ENCODE data around the gene PSME3. TPM values are rescaled to one million over a fixed set of nuclear protein-coding genes. Genes with fewer than 3 reads are reported as not detected.

The PSME3 gene
- total and polyA plus RNA-seq, 2 of the 13 experiments (the other 11 are each of a cell fraction or from before 2014, with no cell fraction given): 66.3 to 135 TPM

DNA sequence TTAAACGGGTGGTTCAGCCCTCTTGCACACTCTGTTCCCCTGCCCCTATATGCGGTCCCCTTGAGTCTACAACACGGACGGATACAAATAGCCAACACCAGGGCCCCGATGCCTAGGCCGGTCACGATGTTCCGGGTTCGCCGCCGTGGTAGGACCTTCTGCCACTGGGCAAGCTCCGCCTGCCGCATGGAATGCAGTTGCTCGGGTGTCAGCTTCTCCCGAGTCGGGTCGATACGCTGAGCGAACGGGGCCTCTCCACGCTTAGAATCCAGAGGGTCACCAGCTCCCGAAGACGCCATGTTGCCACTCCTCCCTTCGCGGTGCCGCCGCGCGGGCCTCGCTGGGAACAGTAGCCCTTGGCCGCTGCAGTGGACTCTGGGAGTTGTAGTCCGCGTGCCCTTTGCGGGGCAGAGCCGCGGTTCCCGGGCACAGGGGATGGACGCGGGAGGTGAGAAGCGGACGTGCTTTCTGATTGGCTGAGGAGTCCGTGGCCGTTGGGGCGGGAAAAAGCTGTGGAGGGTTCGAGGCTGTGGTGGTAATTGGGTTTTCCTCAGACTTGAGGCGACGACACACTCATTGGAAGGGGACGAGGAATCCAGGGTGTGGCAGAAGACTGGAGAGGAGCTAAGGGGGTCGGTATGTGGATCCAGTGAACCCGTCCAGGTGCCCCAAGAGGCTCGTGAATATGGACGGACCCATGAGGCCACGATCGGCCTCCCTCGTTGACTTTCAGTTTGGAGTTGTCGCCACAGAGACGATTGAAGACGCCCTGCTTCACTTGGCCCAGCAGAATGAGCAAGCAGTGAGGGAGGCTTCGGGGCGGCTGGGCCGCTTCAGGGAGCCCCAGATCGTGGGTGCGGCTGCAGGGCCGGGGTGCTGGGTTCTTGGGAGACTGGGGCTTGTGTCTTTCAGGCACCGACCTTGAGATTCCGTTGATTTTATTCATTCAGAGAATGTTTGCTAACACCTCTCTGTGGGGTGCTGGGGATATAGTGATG, 34.5 kb upstream of the PSME3 start, which contains the start of the genes CNTD1 and COA3 (continued):
- TF ChIP-seq CHD2 (IDR thresholded peaks at IDR 0.05; ENCODE audit: low read depth, low read length): peak; percentile 60
- TF ChIP-seq, protein P1, sequence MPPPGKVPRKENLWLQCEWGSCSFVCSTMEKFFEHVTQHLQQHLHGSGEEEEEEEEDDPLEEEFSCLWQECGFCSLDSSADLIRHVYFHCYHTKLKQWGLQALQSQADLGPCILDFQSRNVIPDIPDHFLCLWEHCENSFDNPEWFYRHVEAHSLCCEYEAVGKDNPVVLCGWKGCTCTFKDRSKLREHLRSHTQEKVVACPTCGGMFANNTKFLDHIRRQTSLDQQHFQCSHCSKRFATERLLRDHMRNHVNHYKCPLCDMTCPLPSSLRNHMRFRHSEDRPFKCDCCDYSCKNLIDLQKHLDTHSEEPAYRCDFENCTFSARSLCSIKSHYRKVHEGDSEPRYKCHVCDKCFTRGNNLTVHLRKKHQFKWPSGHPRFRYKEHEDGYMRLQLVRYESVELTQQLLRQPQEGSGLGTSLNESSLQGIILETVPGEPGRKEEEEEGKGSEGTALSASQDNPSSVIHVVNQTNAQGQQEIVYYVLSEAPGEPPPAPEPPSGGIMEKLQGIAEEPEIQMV (CRISPR knock-in tag; IDR thresholded peaks at IDR 0.05; ENCODE audit: low read depth): peak; percentile 92
- TF ChIP-seq, protein P2, sequence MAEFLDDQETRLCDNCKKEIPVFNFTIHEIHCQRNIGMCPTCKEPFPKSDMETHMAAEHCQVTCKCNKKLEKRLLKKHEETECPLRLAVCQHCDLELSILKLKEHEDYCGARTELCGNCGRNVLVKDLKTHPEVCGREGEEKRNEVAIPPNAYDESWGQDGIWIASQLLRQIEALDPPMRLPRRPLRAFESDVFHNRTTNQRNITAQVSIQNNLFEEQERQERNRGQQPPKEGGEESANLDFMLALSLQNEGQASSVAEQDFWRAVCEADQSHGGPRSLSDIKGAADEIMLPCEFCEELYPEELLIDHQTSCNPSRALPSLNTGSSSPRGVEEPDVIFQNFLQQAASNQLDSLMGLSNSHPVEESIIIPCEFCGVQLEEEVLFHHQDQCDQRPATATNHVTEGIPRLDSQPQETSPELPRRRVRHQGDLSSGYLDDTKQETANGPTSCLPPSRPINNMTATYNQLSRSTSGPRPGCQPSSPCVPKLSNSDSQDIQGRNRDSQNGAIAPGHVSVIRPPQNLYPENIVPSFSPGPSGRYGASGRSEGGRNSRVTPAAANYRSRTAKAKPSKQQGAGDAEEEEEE (CRISPR knock-in tag; IDR thresholded peaks at IDR 0.05; ENCODE audit: borderline replicate concordance): no peak
- TF ChIP-seq, protein P3, sequence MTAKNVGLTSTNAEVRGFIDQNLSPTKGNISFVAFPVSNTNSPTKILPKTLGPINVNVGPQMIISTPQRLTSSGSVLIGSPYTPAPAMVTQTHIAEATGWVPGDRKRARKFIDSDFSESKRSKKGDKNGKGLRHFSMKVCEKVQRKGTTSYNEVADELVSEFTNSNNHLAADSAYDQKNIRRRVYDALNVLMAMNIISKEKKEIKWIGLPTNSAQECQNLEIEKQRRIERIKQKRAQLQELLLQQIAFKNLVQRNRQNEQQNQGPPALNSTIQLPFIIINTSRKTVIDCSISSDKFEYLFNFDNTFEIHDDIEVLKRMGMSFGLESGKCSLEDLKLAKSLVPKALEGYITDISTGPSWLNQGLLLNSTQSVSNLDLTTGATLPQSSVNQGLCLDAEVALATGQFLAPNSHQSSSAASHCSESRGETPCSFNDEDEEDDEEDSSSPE (CRISPR knock-in tag; IDR thresholded peaks at IDR 0.05): peak; percentile 99
- TF ChIP-seq MAZ (IDR thresholded peaks at IDR 0.05; ENCODE audit: borderline replicate concordance, low read depth, low read length): peak; percentile 62; the same call in 1 of the 2 replicates
- peak; percentile 93 for TF ChIP-seq MAZ (CRISPR knock-in tag; IDR thresholded peaks at IDR 0.05; ENCODE audit: low read depth)
- TF ChIP-seq KLF12 (CRISPR knock-in tag; IDR thresholded peaks at IDR 0.05; ENCODE audit: borderline replicate concordance): no peak
- TF ChIP-seq, protein P4, sequence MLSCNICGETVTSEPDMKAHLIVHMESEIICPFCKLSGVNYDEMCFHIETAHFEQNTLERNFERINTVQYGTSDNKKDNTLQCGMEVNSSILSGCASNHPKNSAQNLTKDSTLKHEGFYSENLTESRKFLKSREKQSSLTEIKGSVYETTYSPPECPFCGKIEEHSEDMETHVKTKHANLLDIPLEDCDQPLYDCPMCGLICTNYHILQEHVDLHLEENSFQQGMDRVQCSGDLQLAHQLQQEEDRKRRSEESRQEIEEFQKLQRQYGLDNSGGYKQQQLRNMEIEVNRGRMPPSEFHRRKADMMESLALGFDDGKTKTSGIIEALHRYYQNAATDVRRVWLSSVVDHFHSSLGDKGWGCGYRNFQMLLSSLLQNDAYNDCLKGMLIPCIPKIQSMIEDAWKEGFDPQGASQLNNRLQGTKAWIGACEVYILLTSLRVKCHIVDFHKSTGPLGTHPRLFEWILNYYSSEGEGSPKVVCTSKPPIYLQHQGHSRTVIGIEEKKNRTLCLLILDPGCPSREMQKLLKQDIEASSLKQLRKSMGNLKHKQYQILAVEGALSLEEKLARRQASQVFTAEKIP (CRISPR knock-in tag; IDR thresholded peaks at IDR 0.05; ENCODE audit: borderline replicate concordance): no peak
- peak; percentile 84 for TF ChIP-seq POGZ (CRISPR knock-in tag; IDR thresholded peaks at IDR 0.05)
- TF ChIP-seq CHCHD3 (CRISPR knock-in tag; IDR thresholded peaks at IDR 0.05): peak; percentile 67
- TF ChIP-seq SOX6 (IDR thresholded peaks at IDR 0.05): no peak
- peak; percentile 82 for TF ChIP-seq SOX6 (CRISPR knock-in tag; IDR thresholded peaks at IDR 0.05)
- TF ChIP-seq SIX4 (CRISPR knock-in tag; IDR thresholded peaks at IDR 0.05): peak; percentile 75
- TF ChIP-seq SATB2 (CRISPR knock-in tag; IDR thresholded peaks at IDR 0.05): no peak; the same call in 1 of the 2 replicates
- TF ChIP-seq NFKB2 (CRISPR knock-in tag; IDR thresholded peaks at IDR 0.05; ENCODE audit: borderline replicate concordance): peak; percentile 98
- TF ChIP-seq, protein P5, sequence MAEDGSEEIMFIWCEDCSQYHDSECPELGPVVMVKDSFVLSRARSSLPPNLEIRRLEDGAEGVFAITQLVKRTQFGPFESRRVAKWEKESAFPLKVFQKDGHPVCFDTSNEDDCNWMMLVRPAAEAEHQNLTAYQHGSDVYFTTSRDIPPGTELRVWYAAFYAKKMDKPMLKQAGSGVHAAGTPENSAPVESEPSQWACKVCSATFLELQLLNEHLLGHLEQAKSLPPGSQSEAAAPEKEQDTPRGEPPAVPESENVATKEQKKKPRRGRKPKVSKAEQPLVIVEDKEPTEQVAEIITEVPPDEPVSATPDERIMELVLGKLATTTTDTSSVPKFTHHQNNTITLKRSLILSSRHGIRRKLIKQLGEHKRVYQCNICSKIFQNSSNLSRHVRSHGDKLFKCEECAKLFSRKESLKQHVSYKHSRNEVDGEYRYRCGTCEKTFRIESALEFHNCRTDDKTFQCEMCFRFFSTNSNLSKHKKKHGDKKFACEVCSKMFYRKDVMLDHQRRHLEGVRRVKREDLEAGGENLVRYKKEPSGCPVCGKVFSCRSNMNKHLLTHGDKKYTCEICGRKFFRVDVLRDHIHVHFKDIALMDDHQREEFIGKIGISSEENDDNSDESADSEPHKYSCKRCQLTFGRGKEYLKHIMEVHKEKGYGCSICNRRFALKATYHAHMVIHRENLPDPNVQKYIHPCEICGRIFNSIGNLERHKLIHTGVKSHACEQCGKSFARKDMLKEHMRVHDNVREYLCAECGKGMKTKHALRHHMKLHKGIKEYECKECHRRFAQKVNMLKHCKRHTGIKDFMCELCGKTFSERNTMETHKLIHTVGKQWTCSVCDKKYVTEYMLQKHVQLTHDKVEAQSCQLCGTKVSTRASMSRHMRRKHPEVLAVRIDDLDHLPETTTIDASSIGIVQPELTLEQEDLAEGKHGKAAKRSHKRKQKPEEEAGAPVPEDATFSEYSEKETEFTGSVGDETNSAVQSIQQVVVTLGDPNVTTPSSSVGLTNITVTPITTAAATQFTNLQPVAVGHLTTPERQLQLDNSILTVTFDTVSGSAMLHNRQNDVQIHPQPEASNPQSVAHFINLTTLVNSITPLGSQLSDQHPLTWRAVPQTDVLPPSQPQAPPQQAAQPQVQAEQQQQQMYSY (CRISPR knock-in tag; IDR thresholded peaks at IDR 0.05): peak; percentile 53; the same call in 1 of the 2 replicates
- TF ChIP-seq ZNF607 (CRISPR knock-in tag; IDR thresholded peaks at IDR 0.05; ENCODE audit: borderline replicate concordance): peak; percentile 89
- TF ChIP-seq ZNF484 (CRISPR knock-in tag; IDR thresholded peaks at IDR 0.05; ENCODE audit: borderline replicate concordance, low read depth): no peak

Data from HepG2 (cell line).